Activated B cell treated with CpG ODN at 0.5 μM for 24 hours (primary cell): ENCODE measurements around the gene ARHGEF28. TPM values are rescaled to one million over a fixed set of nuclear protein-coding genes. Genes with fewer than 3 reads are reported as not detected.

Experiments used
- ATAC-seq: fragments of 200-7000 bp; cut with Tn5 transposase; one replicate; pipeline ENCODE4 v1.10.0; 2021; ENCODE audit warnings: low read depth, mild to moderate bottlenecking, moderate library complexity
- CTCF ChIA-PET: fragments of 350-600 bp; sonication (Branson Sonifier 250); formaldehyde crosslinking; loops from one replicate; lab custom pipeline; 2021; ENCODE audit warnings: antibody characterized with exemption; lab: Charles Lee
- POLR2A ChIA-PET: fragments of 350-600 bp; sonication (Branson Sonifier 250); formaldehyde crosslinking; loops from one replicate; lab custom pipeline; 2021; ENCODE audit warnings: antibody characterized with exemption; lab: Charles Lee
- DNase-seq: peaks from one replicate; pipeline ENCODE4 v3.0.0; 2022
- H3K27ac Mint-ChIP-seq: one replicate; pipeline ENCODE4 v1.8.0; 2020; ENCODE audit warnings: mixed read lengths
- H3K27me3 Mint-ChIP-seq: one replicate; pipeline ENCODE4 v1.8.0; 2021; ENCODE audit warnings: mixed read lengths
- H3K36me3 Mint-ChIP-seq: one replicate; pipeline ENCODE4 v1.8.0; 2021; ENCODE audit warnings: low read depth, mixed read lengths
- H3K4me1 Mint-ChIP-seq: one replicate; pipeline ENCODE4 v1.8.0; 2021; ENCODE audit warnings: mixed read lengths
- H3K4me3 Mint-ChIP-seq: one replicate; pipeline ENCODE4 v1.8.0; 2020; ENCODE audit warnings: mild to moderate bottlenecking, mixed read lengths
- H3K9me3 Mint-ChIP-seq: one replicate; pipeline ENCODE4 v1.8.0; 2020; ENCODE audit warnings: mixed read lengths
- CTCF ChIP-seq: fragments of 200-600 bp; IDR thresholded peaks from one replicate; pipeline ENCODE4 v1.8.0; 2022; ENCODE audit warnings: antibody characterized with exemption, mild to moderate bottlenecking
- intact Hi-C: fragments of 100-400 bp; cut with micrococcal nuclease; formaldehyde crosslinking; loops from one replicate; pipeline ENCODE4 v1.15.1; 2024
- total RNA-seq: library from RNA; stranded (reverse); gene quantifications from 2 replicates; pipeline ENCODE4 v1.2.3, GENCODE V29; 2022

The ARHGEF28 gene
- total RNA-seq, 1 donor from 2014 or later = not detected

GRCh38 chr5:73719632-73720031, 93.6 kb downstream of the ARHGEF28 start:
- Mint-ChIP-seq H3K9me3 (no peaks in the 10 kb centered on the region), H3K4me3 (no peak overlapping the region), H3K36me3 (no peaks in the 10 kb centered on the region), H3K27ac (no peak overlapping the region), H3K27me3 (peaks cover 7% of the 10 kb centered on the region), H3K4me1 (no peaks in the 10 kb centered on the region)
- no peak for TF ChIP-seq CTCF
- CTCF ChIA-PET = no interaction called here
- POLR2A ChIA-PET = no interaction called here
- ATAC-seq (no peak), DNase-seq (no peak)
- intact Hi-C loops = no loop called here

- intact Hi-C loops = no loop called here
- TF ChIP-seq CTCF = no peak
- Mint-ChIP-seq H3K4me1 (no peaks in the 10 kb centered on the region), H3K4me3 (no peak overlapping the region), H3K27ac (no peak overlapping the region), H3K9me3 (no peaks in the 10 kb centered on the region), H3K36me3 (no peaks in the 10 kb centered on the region), H3K27me3 (peaks cover 6% of the 10 kb centered on the region)
- ATAC-seq (no peak), DNase-seq (no peak)
- POLR2A ChIA-PET = no interaction called here
- CTCF ChIA-PET = no interaction called here
Observed at GRCh38 chr5:73722231-73722630, 96.2 kb downstream of the ARHGEF28 start.

- intact Hi-C loops = no loop called here
- Mint-ChIP-seq H3K9me3 (no peaks in the 10 kb centered on the region), H3K36me3 (no peaks in the 10 kb centered on the region), H3K4me3 (no peak overlapping the region), H3K27me3 (peaks cover 8% of the 10 kb centered on the region), H3K4me1 (no peaks in the 10 kb centered on the region), H3K27ac (no peak overlapping the region)
- ChIA-PET POLR2A (no interaction called here), CTCF (no interaction called here)
- ATAC-seq (no peak), DNase-seq (no peak)
- no peak for TF ChIP-seq CTCF
Observed at GRCh38 chr5:73726071-73726470, 100.1 kb downstream of the ARHGEF28 start.

GRCh38 chr5:73726606-73727231, 100.7 kb downstream of the ARHGEF28 start:
- Mint-ChIP-seq H3K27ac (no peak overlapping the region), H3K27me3 (peaks cover 8% of the 10 kb centered on the region), H3K9me3 (no peaks in the 10 kb centered on the region), H3K36me3 (no peaks in the 10 kb centered on the region), H3K4me3 (no peak overlapping the region), H3K4me1 (no peaks in the 10 kb centered on the region)
- ChIA-PET POLR2A (no interaction called here), CTCF (no interaction called here)
- DNase-seq = no peak
- intact Hi-C loops = no loop called here
- no peak for ATAC-seq
- TF ChIP-seq CTCF = no peak

GRCh38 chr5:73727470-73727869, 101.5 kb downstream of the ARHGEF28 start:
- Mint-ChIP-seq H3K4me3 (no peak overlapping the region), H3K36me3 (no peaks in the 10 kb centered on the region), H3K27ac (no peak overlapping the region), H3K4me1 (no peaks in the 10 kb centered on the region), H3K9me3 (no peaks in the 10 kb centered on the region), H3K27me3 (peaks cover 8% of the 10 kb centered on the region)
- DNase-seq = no peak
- CTCF ChIA-PET = no interaction called here
- no peak for ATAC-seq
- POLR2A ChIA-PET = no interaction called here
- intact Hi-C loops = no loop called here
- TF ChIP-seq CTCF = no peak
